Stimulated activated CD4-positive, alpha-beta T cell treated with anti-CD3 and anti-CD28 coated beads, TNF-alpha, amount 100 ng/mL, for 48 hours (primary cell): ENCODE data around the gene JUN.
"Not testable (repeated sequence)": the region's sequence is repeated elsewhere in the genome, so short reads cannot be mapped to it uniquely, and the experiment has no call there.

Experiments used
- DNase-seq, 3 donors: peaks; one replicate each; pipeline ENCODE4 v3.0.0-alpha.2; 2020; ENCODE audit warnings: low read depth in 3 of 3

Gene JUN

GRCh38 chr1:58809325-58810010 is 25.6 kb upstream of the JUN start:
- no peak for DNase-seq

DNA sequence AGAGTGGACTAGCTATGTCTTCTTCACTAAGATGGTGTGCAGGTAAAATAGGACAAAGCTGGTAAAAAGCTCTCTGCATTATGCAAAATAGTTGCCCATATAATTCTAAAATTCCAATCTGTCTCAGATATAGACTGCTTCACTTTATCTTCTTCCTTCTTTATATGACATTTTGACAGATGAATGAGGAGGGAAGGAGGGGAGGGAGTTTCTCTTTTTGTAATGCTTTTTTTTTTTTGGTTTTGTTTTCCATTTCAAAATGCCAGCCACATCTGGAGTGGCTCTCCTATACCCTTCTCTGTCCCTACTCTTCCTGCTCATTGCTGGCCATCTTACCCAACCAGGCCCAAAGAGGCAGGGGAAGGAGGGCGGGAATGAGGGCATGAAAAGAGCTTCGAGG is 24.2 kb upstream of the JUN start:
- no peak for DNase-seq

GRCh38 chr1:58805716-58806571 is 22.1 kb upstream of the JUN start:
- no peak for DNase-seq

- no peak for DNase-seq
Observed at GRCh38 chr1:58804853-58805565, 21.2 kb upstream of the JUN start.

DNA sequence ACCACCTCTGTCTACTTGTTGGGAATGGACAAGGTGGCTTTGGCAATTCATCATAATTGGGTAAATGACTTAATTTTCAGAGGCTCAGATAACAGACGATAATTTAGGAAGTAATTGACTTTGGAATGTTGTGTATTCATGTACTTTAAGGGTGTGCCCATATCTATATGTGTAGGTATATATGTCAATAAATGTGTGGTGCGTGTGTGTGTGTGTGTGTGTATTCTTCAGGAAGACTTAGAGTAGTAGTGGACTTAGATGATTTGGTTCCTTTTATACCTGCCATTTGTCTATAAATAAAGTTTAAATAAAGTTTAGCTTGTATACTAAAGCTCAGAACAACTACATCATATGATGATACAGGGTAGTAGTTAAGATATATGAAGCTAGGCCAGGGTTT is 20.0 kb upstream of the JUN start:
- no peak for DNase-seq

- DNase-seq = no peak
Observed at GRCh38 chr1:58802640-58803399, 19.0 kb upstream of the JUN start.

DNA sequence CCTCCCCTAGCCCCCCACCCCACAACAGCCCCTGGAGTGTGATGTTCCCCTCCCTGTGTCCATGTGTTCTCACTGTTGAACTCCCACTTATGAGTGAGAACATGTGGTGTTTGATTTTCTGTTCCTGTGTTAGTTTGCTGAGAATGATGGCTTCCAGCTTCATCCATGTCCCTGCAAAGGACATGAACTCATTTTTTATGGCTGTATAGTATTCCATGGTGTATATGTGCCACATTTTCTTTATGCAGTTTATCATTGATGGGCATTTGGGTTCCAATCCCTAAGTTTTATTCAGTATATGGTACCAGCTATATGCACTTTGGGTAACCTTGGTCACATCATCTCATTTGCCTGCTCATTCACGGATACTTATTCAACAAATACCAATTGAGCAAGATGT is 17.4 kb upstream of the JUN start:
- DNase-seq = not testable (repeated sequence)

GRCh38 chr1:58799650-58800049 is 15.8 kb upstream of the JUN start:
- no peak for DNase-seq

DNA sequence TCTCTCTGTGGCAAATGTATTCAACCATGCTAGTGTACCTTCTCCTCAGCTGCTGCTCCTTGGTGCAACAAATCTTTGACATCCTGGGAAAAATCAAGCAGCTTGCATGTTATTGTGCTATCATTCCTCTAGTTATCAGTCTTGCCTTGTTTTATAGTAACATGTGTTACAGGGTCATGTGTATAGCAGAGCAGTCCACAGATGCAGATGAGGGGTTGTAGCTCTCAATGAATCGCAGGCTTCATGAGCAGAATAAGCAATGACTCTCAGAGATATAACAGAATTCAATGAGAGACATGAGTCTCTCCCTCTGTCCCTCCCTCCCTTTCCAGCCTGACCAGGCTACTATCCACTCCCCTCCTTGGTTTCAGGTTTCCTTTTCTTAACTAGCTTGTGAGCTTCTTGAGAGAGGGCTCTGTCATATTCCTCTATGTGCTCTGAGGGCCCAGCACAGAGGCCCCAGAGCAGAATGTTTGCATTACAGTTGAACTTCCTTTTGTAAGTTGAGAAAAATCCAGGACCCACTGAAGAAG is 15.1 kb upstream of the JUN start:
- DNase-seq = no peak

GRCh38 chr1:58796416-58796815 is 12.6 kb upstream of the JUN start:
- DNase-seq = no peak

- no peak for DNase-seq
Observed at GRCh38 chr1:58794585-58794984, 10.7 kb upstream of the JUN start.

DNA sequence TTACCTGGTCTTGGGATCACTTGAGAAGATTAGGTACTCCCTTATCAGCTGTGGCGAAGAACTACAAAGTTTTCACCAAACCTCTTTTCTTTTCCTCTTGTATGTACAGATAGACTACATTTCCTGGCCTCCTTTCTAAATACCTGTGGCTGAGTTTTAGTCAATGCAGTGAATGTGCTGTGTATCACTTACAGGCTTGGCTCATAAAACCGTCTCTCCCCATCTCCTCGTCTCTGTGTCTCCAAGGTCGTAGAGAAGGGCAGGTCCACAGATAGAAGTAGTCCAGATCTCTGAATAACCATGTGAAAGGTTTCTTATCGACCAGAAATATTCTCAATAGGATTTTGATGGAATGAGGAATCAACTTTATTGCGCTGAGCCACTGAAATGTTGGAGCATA is 9.0 kb upstream of the JUN start:
- DNase-seq = no peak

DNA sequence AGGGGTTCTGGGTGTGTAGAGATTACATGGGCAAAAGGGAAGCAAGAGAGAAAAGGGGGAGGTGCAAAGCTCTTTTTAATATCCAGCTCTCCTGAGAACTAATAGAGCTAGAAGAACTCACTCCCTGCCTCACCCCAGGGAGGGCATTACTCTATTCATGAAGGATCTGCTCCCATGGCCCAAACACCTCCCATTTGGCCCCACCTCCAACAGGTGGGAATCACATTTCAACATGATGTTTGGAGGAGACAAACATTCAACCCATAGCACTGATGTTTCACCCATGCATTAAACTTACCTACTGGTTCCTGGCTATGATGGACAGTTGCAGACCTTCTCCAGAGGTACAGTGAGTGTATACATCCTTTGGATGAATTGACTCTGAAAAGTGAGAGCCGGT is 7.3 kb upstream of the JUN start:
- no peak for DNase-seq

GRCh38 chr1:58789996-58790660 is 6.3 kb upstream of the JUN start:
- DNase-seq = no peak

DNA sequence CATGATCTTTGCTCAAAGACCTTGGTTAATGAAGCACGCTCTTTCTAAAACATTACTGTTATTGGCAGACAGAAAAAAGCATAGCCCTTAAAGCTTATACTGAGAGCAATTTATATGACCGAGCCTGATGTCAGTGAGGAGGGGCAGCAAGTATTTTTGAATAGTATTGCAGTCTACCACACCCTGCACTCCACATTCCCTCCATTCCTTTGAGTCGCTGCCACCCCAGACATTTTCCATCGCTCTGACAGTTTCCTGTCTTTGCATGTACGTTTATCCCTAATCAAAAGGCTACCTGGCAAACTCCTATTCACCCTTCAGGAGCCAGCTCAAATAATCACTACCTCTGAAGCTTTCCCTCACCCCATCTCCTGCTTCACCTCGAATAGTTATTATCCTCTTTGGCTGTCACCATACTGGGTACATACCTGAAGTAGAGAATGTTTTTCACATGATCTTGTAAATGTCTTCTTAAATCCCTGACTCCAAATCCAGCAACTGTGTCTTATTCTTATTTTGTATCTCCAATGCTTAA is 5.5 kb upstream of the JUN start:
- no peak for DNase-seq

DNA sequence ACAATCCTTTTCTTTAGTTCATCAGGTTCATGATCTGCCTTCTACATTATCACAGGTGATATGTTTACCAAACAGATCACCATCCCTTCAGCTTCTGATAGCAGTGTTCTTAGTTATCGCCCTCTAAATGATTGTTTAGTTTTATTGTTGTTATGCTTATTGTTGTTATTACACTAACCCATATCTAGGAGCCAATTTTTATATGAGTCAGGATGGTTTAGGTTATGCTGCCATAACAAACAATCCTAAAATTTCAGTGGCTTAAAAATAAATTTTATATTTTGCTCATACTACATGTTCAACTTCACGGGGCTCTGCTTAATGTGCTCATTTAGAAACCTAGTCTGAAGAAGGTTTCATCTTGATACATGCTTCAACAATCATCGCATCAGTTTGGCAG is 4.4 kb upstream of the JUN start:
- DNase-seq = no peak

- DNase-seq = no peak
Observed at GRCh38 chr1:58786927-58787245, 3.0 kb upstream of the JUN start.

GRCh38 chr1:58786184-58786926 is 2.5 kb upstream of the JUN start:
- no peak for DNase-seq

- peak in 1 of 3 donors; percentile 9 for DNase-seq
Observed at GRCh38 chr1:58785442-58786058, 1.7 kb upstream of the JUN start.
